HG03108 (cell line): Measurements from ENCODE around the gene SLC16A6.
"Not testable (repeated sequence)": the region's sequence is repeated elsewhere in the genome, so short reads cannot be mapped to it uniquely, and the experiment has no call there.

ENCODE experiments used
- ATAC-seq: cut with Tn5 transposase; IDR thresholded peaks from one replicate; pipeline ENCODE4 v1.9.1; 2021; ENCODE audit warnings: moderate library complexity; ENCODE audit not compliant: unreplicated experiment

The SLC16A6 gene

DNA sequence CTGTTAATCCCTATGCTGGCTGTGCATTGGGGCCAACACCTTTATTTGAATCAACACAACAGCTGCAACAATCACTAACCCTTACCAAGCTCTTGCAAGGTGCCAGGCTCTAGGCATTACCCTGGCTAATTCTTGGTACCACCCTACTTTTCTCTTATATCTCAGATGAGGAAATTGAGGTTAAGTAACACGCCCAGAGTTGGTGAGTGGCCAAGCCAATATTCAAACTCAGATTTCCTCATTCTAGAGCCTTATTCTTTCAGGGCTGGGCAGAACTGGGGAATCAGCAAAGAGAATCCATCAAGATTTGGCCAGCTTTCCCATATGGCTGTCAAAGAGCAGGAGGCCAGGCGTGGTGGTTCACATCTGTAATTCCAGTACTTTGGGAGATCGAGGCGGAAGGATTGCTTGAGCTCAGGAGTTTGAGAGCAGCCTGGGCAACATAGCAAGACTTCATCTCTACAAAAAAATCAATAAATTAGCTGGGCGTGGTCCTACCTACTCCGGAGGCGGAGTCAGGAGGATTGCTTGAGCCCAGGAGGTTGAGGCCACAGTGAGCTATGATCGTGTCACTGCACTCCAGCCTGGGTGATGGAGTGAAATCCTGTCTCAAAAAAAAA, 24.1 kb upstream of the SLC16A6 start:
- ATAC-seq = no peak

GRCh38 chr17:68310152-68310551, 19.2 kb upstream of the SLC16A6 start:
- no peak for ATAC-seq

GRCh38 chr17:68309066-68309670, 18.2 kb upstream of the SLC16A6 start:
- not testable (repeated sequence) for ATAC-seq

GRCh38 chr17:68308486-68308885, 17.6 kb upstream of the SLC16A6 start:
- not testable (repeated sequence) for ATAC-seq

- no peak for ATAC-seq
Measured at GRCh38 chr17:68307443-68307842, 16.5 kb upstream of the SLC16A6 start.

DNA sequence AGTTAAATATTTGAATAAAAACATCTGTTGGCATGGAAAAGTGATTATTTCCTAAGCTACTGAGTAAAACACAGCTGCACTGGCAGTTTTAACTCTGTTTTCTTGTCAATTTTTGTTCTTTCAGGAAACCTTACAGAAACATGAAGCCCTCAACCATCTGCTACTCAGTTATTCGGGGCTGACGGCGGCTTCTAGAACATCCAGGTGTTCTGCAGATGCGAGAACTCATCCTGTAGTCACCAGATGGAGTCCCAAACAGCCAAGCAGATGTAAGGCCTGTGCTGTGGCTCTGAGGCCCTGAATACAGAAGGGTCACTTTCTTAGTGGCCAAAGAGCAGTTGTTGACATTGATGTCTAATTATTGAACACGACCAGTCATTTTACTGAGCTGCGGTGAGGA, 15.9 kb upstream of the SLC16A6 start:
- no peak for ATAC-seq

DNA sequence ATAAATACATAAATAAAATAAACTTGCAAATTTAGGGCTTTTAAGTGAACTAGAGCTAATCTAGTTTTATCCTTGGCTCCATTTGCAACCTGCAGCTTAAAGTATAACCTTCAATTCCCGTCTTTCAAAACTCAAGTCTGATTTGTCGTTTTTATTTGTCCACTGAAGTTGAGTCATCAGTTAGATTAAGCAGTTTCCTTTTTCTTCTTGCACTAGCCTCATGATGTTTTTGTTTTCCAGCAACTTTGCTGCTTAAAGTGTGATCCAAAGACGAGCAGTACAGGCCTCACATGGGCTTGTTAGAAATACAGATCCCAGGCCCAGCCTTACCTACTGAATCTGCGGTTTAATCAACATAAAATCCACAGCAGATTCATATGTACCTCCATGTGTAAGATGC, 14.2 kb upstream of the SLC16A6 start:
- ATAC-seq = no peak

DNA sequence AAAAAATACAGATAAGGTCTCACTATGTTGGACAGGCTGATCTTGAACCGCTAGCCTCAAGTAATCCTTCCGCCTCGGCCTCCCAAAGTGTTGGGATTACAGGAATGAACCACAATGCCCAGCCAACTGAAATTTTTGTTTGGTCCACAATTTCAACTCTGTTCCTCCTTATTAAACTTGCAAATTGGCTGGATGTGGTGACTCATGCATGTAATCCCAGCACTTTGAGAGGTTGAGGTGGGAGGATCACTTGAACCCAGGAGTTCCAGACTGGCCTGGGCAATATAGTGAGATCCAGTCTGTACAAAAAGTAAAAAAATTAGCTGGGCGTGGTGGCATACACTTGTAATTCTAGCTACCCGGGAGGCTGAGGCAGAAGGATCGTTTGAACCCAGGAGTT, 13.8 kb upstream of the SLC16A6 start:
- ATAC-seq = no peak

DNA sequence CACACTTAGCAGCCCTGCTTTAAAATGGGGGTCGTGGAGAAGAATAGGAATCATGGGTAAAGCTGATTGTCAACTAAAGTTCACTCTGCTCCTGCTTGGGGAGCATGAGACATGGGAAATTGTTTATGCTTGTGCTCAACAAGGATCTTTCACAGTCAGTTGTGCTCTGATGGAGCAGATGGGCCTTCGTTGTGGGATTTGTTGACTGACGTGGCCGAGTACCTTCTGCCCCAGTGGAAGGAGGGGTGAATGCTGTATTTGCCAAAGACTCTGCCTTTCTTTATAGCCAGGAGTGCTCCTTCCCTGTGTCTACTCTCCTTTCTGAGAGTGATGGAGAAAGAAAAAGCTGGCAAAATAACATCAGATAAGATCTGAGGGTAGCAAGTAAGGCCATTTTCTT, 11.7 kb upstream of the SLC16A6 start:
- no peak for ATAC-seq

- no peak for ATAC-seq
Measured at GRCh38 chr17:68302066-68302564, 11.2 kb upstream of the SLC16A6 start.

- ATAC-seq = no peak
Measured at GRCh38 chr17:68301438-68301959, 10.6 kb upstream of the SLC16A6 start.

GRCh38 chr17:68299817-68300216, 8.9 kb upstream of the SLC16A6 start:
- no peak for ATAC-seq

DNA sequence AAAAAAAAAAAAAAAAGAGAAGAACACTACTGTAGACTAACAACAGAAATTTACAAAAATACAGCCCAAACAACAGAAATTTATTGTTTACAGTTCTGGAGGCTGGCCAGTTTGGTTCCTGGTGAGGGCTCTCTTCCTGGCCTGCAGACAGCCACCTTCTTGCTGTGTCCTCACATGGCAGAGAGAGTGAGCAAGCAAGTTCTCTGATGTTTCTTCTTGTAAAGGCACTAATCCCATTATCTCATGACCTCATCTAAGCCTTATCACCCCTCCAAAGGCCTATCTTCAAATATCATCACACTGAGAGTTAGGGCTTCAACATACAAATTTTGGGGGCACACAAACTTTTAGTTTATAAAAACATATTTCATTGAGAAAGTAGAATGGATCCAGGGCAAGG, 7.7 kb upstream of the SLC16A6 start:
- ATAC-seq = no peak

DNA sequence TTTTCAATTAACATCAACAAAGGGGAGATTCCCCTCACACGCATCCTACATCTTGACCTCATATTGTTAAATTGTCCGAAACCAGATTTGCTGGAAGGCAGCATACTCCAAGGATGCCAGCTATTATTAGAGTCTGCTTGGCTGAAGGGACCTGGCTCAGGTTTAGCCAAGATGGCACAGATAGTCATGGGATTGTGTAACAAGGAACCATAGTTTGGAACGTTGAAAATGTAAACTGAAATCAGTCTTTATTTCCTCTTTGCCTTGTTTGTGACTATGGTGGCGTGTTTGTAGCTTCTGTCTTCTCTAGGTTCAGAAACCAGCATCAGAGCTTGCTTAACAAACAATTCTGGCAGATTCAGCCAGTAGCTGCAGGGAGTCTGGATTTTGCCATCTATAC, 6.3 kb upstream of the SLC16A6 start:
- ATAC-seq = no peak

DNA sequence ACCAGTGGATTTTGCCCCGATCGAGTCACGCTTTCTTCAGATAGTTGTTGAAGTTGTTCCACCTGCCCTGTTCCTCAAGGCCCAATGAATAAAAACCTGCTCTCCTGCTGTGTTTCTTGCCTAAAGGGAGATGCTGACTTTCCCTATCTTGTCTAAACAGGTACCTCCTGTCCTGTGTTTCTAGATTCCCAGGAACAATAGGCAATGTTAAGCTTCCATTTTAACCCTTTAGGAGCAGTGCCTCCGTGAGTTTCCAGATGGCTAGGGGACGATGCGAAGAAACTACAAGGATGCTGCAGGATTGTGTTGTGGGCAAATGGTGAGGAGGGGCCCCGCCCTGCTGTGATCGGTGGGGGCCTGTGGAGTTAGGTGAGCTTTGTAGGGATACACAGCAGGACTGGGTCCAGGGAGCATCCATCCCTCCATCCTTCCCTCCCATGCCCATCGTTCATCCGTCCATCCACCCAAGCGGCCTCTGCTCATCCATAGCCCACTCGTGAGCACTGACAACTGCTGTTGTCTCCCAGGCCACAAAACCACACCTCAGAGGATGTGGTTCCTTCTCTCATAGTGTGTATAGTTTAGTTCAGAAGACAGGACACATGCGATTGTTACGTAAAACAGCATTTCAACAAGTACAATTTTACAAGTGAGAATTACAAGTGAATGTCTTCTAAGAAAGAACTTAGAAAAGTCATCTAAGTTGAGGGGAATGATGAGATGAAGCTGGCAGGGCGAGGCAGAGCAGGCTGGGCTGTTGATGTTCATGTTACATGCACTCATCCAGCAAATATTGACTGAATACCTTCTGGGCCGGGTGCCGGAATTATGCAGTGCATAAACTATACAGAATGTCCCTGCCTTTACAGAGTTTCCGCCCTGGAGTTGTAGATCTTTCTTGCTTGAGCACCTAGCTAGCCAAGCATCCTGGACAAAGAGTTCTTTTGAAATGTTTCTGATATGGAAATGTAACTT, 5.6 kb upstream of the SLC16A6 start:
- no peak for ATAC-seq

- no peak for ATAC-seq
Measured at GRCh38 chr17:68295086-68295485, 4.2 kb upstream of the SLC16A6 start.

- no peak for ATAC-seq
Measured at GRCh38 chr17:68294617-68295016, 3.7 kb upstream of the SLC16A6 start.

GRCh38 chr17:68294196-68294555, 3.2 kb upstream of the SLC16A6 start:
- no peak for ATAC-seq

DNA sequence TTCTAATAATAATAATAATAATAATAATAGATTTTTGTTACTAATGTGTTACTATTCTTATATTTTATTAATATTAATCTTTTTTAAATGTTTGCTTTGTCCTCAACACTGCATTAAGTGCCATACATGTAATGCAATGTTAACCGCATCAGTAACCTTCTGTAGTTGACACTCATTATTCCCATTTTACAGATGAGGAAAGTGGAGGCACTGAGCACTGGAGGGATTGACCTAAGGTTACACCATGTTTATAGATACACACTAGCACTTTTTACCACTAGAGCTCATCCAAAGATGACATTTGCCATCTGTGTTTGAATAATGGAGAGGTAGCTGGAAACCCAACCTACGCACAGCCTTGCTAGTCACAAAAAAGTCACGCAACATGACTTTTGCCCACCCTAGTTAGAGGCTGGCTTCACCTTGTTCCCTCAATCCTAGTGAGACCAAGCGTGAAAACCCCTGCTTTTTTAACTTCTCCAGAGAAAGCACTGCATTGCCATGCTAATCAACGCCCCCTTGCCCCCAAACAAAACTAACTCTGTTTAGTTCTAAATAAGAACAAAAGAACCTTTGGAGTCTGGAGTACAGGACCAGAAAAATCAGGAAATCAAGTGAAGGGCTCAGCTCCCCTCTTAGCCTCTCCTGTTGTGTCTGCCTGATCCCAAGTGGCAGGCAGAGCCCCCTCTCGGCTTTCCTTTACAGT, 2.7 kb upstream of the SLC16A6 start:
- ATAC-seq = no peak

- ATAC-seq = no peak
Measured at GRCh38 chr17:68292689-68293040, 1.7 kb upstream of the SLC16A6 start.
